ENCODE results near the gene SRMS.
A peak's percentile ranks its signal among the peaks of the same experiment; 100 is the strongest.
"Not testable (repeated sequence)": the region's sequence is repeated elsewhere in the genome, so short reads cannot be mapped to it uniquely, and the experiment has no call there.

SRMS gene

DNA sequence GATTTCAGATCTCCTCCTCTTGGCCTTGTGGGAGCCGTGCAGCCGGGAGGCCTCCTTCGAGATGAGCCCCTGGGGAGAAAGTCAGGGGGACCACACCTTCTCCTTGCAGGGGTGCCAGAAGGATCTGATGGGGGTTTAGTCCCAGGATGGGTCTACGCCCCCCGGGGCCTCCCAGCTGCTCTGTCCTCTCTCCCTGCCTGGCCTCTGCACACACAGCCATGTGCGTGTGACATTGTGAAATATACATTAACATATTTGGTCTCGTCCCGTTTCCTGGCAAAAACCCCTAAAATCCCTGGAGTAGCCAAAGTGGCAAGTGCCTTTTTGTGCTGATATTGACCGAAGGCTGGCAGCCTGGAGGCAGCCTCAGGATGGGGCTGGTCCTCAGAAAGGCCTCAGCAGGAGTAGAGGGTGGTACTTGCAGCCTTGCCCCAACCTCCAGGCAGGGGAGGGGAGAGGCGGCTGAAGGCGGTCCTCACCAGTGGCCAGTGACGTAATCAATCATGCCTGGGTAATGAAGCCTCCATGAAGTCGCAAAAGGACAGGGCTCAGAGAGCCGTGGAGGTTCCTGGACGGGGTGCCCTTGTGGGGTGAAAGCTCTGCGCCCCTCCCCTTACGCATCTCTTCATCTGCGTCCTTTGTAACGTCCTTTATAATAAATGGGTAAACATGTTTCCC, 31.6 kb upstream of the SRMS start:
- no peak for DNase-seq (ENCODE audit: low read depth in 2 of 2)

DNA sequence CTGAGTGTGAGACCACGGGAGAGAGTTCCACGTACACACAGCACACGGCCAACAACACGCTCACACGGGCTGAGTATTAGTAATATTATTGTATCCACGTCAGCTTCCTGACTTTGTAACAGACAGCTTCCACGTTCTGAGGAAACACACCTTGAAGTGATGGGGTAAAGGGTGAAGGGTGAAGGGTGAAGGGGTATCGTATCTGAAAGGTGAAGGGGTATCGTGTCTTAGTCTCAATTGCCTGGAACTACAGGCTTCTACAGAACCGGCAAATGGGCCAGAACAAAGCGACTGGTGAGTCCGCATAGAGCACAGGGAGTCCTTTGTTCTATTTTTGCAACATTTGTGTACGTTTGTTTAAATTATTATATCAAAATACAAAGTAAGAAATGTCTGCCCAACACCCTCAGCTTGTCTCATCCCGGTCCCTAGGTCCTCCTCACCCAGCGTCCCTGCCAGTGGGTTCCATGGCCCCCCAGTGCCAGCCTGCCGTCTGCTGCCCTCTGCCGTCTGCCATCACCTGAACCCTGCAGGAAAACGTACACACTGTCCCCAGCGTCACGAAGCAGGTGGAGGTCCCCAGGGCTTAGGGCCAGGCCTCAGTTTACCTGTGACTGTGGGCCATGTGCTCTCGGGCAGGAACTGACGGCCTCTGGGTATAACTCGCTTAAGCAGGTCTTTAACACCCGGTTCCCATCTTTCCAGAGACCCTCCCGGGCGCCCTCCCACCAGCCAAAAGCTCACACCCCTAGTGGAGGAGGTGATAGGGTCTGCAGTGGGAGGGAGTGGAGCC, 30.9 kb upstream of the SRMS start:
- DNase-seq (ENCODE audit: low read depth in 2 of 2), result no peak

DNA sequence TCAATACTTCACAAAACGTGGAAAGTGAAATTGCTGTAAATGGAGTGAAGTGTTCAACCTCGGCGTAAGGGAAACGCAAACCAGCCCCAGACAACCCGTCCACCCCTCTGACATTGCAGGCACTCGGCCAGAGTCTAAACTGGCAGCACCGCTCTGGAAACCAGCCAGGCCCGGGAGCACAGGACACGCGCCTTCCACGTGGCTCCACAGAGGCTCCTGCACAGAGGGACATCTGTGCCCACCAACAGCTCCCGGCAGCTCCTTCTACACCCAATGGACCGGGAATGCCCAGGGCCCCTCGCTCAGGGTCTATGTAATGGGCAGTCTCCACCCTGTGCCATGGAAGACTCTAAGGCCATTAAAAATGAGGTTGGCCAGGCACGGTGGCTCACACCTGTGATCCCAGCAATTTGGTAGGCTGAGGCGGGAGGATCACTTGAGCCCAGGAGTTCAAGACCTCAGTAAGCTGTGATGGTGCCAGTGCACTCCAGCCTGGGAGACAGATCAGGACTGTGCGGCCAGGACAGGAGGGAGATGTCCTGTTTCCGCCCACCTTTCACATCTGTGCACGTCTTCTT, 29.9 kb upstream of the SRMS start:
- no peak for DNase-seq (ENCODE audit: low read depth in 2 of 2)

DNA sequence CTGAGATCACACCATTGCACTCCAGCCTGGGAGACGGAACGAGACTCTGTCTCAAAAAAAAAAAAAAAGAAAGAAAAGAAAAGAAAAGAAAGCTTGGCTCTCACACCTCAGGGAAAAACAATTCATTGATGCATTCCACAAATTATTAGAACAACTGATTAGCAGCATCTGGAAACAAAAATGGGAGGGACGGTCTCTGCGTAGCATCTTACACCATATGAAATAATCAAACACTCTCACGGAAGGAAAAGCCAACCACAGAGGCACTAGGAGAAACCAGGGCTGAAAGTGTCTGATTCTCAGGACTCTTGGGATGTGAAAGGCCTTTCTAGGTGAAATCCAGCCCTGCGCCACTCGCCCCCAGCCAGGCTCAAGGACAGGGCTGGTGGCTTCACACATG, 28.8 kb upstream of the SRMS start:
- DNase-seq (ENCODE audit: low read depth in 2 of 2), result no peak

DNA sequence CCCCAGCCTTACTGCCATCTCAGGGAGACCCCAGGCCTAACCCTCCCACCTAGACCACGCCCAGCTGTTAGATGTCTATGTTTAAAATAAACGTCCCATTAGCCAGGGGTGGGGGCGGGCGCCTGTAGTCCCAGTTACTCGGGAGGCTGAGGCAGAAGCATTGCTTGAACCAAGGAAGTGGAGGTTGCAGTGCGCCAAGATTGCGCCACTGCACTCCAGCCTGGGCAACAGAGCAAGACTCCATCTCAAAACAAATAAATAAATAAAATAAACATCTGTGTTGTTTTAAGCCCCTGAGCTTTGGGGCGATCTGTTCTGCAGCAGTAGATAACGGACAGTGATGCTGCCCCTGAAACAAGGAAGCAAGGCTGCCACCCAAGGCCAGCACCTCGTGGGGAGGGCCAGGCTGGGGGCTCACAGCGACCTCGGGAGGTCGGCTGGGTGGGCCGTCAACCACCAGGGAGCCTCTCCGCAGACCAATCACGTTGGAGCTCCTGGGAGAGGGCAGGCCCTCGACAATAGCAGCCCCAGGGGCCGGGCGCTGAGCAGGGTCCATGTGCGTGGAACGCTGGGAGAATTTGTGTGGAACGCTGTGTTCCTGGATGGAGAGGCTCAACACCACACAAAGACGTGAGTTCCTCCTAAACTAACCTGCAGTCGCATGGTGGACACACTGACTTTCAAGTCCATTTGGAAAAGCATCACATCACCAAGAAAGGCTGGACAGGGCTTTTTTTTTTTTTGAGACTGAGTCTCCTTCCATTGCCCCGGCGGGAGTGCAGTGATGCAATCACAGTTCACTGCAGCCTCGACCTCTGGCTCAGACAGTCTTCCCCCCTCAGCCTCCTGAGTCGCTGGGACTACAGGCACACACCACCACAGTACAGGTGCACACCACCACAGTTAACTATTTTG, 27.5 kb upstream of the SRMS start:
- no peak for DNase-seq (ENCODE audit: low read depth in 2 of 2)

DNA sequence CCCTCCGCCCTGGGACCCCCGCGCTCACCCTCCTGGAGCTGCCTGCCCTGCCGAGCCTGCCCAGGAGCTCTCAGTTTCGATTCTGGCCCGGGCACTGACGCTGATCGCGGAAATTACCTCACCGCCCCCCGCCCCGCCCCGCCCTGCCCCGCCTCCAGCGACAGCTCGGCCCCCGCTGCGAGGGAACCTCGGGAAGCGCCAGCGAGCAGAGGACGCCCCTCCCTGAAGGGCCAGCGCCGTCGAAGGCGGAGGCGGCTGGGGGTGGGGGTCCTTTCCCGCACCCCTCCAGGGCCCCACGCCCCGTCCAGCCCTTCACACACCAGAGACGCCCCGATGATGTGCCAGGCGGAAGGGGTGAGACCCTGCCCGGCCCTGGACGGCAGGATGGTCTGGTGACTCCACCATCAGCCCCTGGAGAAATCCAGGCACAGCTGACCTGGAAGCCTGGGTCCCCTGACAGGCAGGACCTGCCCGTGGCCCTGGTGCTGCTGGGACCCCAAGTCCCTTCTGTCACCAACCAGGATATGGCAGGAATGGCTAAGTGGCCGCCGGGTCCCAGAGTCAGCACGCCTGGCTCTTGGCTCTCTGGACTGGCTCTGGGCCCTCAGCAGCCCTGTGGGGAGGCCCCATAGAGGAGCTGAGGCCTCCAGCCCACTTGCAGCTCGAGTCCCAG, 26.7 kb upstream of the SRMS start, which contains the start of gene HELZ2:
Gene HELZ2 (minus strand): TSS at position 84 of the 673 bp plus-strand sequence. CDS start 1,854 bp downstream, outside the sequence.
- peak; percentile 51 to 55 for DNase-seq (ENCODE audit: low read depth in 2 of 2)

DNA sequence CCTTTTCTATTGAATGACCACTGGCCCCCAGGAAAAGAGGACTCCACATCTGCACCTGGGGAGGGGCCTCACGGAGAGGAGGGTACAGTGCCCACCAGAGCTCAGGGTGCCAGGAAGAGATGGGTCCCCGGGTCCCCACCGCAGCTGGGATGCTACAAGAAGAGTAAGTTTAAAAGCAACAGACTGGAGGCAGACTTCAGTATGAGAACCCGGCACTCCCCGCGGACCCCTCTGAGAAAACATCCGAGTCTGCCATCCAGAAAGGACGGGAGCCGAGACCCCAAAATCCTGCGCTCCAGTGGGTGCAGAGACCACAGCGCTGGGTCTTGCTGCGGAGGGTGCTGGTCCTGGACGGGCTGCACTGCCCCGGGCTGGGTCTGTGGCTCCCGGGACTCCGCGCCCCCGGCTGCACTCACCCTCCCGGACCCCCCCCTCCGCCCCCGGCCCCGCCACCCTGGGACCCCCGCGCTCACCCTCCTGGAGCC, 26.1 kb upstream of the SRMS start:
- DNase-seq (ENCODE audit: low read depth in 2 of 2), result no peak

DNA sequence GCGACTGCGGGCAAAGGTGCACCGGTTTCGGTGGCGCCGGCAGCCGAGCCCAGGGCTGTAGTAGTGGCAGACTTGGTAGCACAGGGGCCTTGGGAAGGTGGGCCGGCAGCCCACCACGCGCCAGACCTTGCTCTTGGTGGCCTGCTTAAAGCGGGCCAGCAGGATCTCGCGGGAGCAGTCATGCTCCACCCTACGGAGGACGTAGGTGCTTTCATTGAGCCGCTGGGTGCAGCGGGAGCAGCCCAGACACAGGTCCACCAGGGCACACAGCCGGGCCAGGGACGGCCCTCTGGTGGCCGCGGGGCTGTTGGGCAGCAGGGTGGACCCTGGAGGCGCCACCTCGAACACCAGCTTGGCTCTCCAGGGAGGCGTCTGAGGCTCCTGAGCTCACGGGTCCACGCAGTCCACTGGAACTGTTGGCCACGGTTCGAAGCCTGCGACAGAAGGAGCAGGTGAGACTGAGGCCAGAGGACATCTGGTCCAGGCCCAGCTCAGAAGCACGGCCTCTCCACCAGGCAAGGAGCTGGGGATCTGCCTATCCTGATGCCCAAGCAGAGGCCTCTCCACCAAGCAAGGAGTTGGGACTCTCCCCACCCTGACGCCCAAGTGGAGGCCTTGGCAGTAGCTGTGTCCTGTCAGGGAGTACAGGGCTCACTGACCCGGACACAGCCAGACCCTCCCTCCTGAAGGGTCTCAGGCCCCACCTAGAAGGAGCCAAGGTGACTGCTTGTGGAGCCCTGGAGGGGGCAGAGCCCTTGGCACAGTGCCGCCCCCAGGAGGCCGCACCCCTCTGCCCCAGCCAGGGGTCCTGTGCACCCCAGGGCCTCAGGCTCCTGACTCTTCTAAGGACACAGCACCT, 25.5 kb upstream of the SRMS start:
- no peak for DNase-seq (ENCODE audit: low read depth in 2 of 2)

DNA sequence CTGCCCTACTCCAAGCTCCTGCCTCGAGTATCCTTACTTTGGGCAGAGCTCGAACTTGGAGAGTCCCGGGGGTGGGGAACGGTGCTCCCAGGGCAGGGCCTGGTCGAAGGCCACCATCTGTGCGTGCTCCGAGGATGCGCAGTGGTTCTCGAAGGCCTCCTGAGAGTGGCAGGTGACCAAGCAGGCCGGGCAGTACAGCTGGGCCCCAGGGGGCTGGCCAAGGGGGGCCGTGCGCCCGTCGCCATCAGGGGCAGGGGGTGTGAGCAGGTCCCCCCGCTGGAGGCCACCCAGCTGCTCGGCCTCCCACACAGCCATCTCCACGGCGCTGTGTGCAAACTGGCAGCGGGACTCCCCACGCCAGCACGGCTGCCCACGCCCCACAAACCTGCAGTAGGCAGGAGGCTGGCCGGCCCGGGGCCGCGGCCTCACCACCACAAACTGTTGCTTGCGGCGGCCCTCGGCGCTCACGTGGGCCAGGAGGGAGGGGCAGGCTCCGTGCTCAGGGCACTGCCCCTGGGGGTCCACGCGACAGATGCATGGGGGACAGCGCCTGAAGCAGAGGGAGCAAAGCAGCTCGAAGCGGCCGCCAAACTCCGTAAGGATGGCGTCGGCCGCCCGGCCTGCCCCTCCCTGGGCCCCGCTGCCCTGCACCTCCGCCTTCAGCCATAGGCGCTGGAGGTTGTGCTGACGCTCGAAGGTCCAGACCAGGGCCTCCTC, 24.7 kb upstream of the SRMS start:
- DNase-seq (ENCODE audit: low read depth in 2 of 2), result no peak

DNA sequence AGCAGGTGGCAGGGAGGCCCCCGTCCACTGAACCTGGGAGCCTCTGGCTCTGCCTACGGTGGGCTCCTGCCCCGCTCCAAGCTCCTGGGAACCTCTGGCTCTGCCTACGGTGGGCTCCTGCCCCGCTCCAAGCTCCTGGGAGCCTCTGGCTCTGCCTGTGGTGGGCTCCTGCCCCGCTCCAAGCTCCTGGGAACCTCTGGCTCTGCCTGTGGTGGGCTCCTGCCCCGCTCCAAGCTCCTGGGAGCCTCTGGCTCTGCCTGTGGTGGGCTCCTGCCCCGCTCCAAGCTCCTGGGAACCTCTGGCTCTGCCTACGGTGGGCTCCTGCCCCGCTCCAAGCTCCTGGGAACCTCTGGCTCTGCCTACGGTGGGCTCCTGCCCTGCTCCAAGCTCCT, 23.5 kb upstream of the SRMS start:
- not testable (repeated sequence) for DNase-seq (ENCODE audit: low read depth in 2 of 2)

DNA sequence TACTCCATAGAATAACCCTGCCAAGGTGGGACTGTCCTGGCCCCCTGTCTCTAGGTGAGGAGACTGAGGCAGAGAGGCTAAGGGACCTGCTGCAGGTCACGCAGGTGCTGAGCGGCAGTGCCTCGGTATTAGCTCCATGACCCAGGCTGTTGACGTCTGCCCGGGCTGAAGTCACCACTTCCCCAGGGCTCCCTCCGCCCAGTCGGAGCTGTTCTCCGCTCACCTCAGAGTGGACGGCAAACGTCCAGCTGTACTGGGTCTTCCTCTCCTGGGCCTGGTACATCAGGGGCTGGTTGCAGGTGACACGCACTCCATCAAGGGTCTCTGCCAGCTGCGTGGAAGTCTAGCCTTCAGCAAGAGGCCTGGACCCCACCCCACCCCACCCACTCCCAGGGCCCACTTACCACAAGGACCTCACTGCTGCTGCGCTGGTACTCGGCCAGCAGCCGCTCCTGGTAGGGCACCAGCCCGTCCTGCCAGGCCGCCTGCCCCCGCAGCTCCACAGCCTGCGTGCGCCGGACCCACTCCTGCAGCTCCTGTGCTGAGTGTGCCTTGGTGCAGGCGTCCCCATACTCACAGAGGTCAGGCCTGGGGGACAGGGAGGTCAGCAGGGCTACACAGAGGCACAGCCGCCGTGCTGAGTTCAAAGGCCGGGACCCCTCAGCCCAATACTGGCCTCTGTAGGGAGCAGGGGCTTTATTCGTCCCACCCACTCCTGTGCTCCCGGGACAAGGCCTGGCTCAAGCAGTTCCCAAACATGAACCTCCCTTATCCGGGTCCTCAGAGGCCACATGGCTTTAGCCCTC, 22.9 kb upstream of the SRMS start:
- DNase-seq (ENCODE audit: low read depth in 2 of 2), result no peak

DNA sequence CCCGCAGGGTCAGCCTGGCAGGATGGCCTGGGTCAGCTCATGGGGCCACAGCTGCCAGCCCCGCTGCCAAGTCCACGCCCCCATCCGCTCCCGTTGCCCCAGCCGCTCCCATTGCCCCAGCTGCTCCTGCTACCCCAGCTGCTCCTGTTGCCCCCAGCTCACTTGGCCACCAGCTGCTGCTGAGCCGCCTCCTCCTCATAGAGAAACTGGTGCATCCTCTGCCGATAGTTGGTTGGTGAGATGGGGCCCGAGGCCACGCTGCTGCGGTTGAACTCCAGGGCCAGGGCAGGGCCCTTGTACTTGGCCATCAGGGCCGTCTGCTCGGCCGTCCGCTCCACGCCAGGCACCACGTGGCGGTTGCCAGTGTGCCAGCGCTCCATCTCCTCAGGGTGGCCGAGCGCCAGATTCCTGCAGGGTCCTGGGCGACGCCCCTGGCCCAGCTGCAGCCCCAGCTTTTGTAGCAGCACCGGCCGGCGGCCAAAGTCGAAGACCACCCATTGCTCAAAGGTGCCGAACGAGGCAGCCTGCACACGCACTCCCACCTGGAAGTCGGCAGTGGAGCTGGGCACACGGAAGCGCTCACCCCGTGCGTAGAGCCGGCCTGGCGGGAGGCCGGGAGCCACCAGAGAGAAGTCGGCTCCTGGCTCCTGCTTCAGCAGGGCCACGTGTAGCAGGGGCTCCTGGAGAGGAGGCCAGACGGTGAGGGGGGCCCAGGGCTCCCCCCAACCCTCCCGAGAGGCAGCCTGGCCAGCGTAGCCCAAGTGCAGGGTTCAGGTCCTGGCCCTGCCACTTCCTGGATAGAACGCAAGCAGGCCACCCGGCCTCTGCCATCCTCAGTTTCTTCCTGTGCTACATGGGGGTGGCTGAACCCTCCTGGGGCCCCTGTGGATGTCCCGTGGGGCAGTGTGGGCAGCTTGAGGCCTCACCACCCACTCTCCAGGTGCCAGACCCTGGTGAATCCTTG, 21.7 kb upstream of the SRMS start:
- DNase-seq (ENCODE audit: low read depth in 2 of 2), result no peak

DNA sequence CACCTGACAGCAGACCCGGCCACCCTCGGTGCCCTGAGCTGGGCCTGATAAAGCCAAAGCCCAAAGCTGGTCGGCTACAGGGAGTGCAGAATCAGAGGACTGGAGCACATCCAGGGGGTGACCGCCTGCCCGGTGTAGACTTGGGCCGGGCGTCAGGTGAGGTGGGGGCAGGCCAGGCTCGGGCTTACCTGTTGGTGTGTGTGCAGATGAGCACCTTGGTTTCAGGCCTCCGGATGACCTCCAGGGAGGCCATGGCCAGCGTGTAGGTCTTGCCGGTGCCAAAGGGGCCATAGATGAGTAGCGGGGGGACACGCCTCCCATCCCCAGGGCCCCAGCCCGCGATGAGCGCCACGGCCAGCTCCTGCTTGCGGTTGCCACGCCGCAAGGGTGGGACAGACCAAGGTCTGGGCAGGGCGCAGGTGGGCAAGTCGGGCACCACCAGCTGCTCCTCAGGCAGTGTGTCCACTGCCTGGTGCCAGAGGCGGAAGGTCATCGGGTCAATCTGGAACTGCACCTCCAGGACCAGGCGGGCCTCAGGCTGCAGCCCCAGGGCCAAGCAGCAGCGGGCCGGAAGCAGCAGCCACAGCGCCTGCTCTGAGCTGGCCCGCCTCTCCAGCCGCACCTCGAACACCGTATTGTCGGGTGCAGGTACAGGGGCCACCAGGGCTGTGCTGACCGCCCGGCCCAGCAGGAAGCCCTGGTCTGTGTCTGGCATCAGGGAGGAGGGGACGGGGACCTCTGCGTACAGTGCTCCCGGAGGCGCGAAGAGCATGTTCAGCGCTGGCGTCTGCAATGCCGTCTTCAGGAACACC, 20.8 kb upstream of the SRMS start:
- no peak for DNase-seq (ENCODE audit: low read depth in 2 of 2)

DNA sequence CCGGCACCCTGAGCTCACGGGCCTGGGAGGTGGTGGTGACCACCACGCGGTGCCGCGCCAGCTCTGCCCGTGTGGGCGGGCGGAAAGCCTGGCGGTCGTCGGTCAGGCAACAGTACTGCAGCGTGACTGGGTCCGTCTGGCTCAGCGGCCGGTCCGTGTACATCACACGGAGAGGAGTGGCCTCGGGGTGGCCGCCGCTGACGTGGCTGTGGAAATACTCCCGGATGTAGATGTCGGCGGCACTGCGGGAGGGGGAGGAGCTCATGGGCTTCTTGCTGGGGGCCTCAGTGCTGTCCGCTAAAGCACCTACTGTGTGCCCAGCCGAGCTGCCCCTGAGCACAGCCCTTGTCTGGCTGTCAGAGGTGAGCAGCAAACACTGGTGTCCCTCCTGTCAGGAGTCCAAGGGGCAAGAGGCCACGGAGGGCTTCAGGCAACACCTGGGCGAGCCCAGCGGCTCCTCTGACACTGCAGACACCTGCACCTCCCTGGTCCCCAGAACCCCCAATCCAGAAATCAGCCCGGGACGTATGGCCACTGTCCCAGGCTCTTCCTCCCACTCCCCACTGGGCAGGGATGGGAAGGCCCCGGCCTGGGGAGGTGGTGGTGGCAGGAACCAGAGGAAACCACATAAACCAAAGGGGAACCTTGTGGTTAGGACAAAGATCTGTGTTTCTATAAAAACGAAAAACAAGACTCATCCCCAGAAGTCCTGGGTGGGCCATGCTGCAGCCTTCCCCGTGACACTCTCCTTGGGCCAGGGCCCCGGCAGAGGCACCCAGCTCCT, 20.0 kb upstream of the SRMS start:
- peak in 1 of 2 donors; percentile 36 for DNase-seq (ENCODE audit: low read depth in 2 of 2)

DNA sequence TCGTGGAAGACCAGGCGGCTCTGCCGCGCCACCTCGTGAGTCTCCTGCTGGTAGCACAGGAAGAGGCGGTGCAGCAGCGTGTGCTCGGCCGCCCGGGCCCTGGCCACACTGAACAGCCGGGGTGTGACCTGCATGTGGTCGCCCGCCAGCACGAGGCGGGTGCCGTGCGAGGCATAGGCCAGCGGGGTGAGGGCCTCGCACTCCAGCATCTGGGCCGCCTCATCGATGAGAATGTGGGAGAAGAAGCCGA, 19.5 kb upstream of the SRMS start:
- DNase-seq (ENCODE audit: low read depth in 2 of 2), result no peak
